A673 (cell line): ENCODE data around the gene SUCLG1. TPM values are rescaled to one million over a fixed set of nuclear protein-coding genes. Genes with fewer than 3 reads are reported as not detected.

Experiments used
- BruUV-seq: library from RNA; stranded (reverse); fragments of 400-500 nt; replicated peaks from 2 replicates; lab custom pipeline; 2021; lab: Mats Ljungman, UMichigan
- CTCF ChIA-PET: fragments of 300-600 bp; sonication (Branson Sonifier 250); formaldehyde crosslinking; loops from one replicate; lab custom pipeline; 2022; ENCODE audit warnings: antibody characterized with exemption; lab: Charles Lee
- POLR2A ChIA-PET: fragments of 300-600 bp; sonication (Branson Sonifier 250); formaldehyde crosslinking; loops from one replicate; lab custom pipeline; 2022; ENCODE audit warnings: antibody characterized with exemption; ENCODE audit not compliant: low non-redundant PET; lab: Charles Lee
- DNase-seq: peaks from one replicate; pipeline ENCODE4 v3.0.0-alpha.2; 2015; ENCODE audit warnings: low spot score
- H3K27ac ChIP-seq: fragments of 200-600 bp; sonication (generic); 2 replicates; pipeline ENCODE4 v1.5.1; 2016; ENCODE audit warnings: mixed run types, low read depth, mild to moderate bottlenecking, mixed read lengths, antibody characterized with exemption, low read length; ENCODE audit not compliant: poor library complexity, severe bottlenecking
- H3K27me3 ChIP-seq: fragments of 200-600 bp; sonication (generic); replicated peaks from 2 replicates; pipeline ENCODE4 v1.6.1; 2017; ENCODE audit warnings: mixed run types, low read depth, mild to moderate bottlenecking, mixed read lengths, antibody characterized with exemption, low read length; ENCODE audit not compliant: insufficient read depth, poor library complexity
- H3K36me3 ChIP-seq: fragments of 200-600 bp; sonication (generic); 2 replicates; pipeline ENCODE4 v1.6.1; 2016; ENCODE audit warnings: mixed run types, mild to moderate bottlenecking, mixed read lengths, antibody characterized with exemption, low read length; ENCODE audit not compliant: insufficient read depth, poor library complexity, severe bottlenecking
- H3K4me1 ChIP-seq: fragments of 200-600 bp; sonication (generic); 2 replicates; pipeline ENCODE4 v1.6.1; 2017; ENCODE audit warnings: mixed run types, mild to moderate bottlenecking, mixed read lengths, antibody characterized with exemption, low read length; ENCODE audit not compliant: insufficient read depth, poor library complexity, severe bottlenecking
- H3K4me3 ChIP-seq: fragments of 200-600 bp; sonication (generic); 2 replicates; pipeline ENCODE4 v1.5.1; 2016; ENCODE audit warnings: low read depth, mixed run types, mild to moderate bottlenecking, mixed read lengths, low read length; ENCODE audit not compliant: poor library complexity, severe bottlenecking
- H3K9me3 ChIP-seq: fragments of 200-600 bp; sonication (generic); 2 replicates; pipeline ENCODE4 v1.6.1; 2016; ENCODE audit warnings: mixed run types, low read depth, mild to moderate bottlenecking, mixed read lengths, antibody characterized with exemption, low read length; ENCODE audit not compliant: poor library complexity, severe bottlenecking
- CTCF ChIP-seq: fragments of 300-800, 200-600 bp; sonication (generic); conservative IDR thresholded peaks from 2 replicates; pipeline ENCODE4 v1.5.1; 2017; ENCODE audit warnings: low read depth, mild to moderate bottlenecking, antibody characterized with exemption, low read length, moderate library complexity, mixed read lengths
- EZH2 ChIP-seq: fragments of 200-600 bp; sonication (generic); IDR thresholded peaks from 2 replicates; pipeline ENCODE4 v1.6.1; 2017; ENCODE audit warnings: borderline replicate concordance, low read depth, mild to moderate bottlenecking, mixed read lengths, antibody characterized with exemption, low read length; ENCODE audit not compliant: poor library complexity, severe bottlenecking
- intact Hi-C: fragments of 100-400 bp; cut with micrococcal nuclease; formaldehyde crosslinking; loops from one replicate; pipeline ENCODE4 v1.10.0; 2022; ENCODE audit not compliant: unreplicated experiment
- total RNA-seq: library from RNA; stranded (reverse); gene quantifications from 2 replicates; pipeline ENCODE4 v1.2.3, GENCODE V29; 2021

The SUCLG1 gene
- total RNA-seq, 1 experiment from 2014 or later, result 88.1 TPM

- intact Hi-C loops, result no loop called here
- Histone ChIP-seq H3K4me1 (no peaks in the 10 kb centered on the region), H3K36me3 (no peaks in the 10 kb centered on the region), H3K27me3 (peaks cover 11% of the 10 kb centered on the region), H3K27ac (no peak overlapping the region), H3K4me3 (no peak overlapping the region), H3K9me3 (no peaks in the 10 kb centered on the region)
- CTCF ChIA-PET, result no interaction called here
- POLR2A ChIA-PET, result no interaction called here
- no TSS peak for BruUV-seq
- no peak for DNase-seq
- TF ChIP-seq CTCF (no peak), EZH2 (no peak)
Measured at GRCh38 chr2:84478867-84479266, 19.8 kb upstream of the SUCLG1 start.

- no peak overlapping the region for H3K4me3 ChIP-seq
- ChIA-PET POLR2A (no interaction called here), CTCF (no interaction called here)
- H3K4me1 ChIP-seq, result no peaks in the 10 kb centered on the region
- H3K36me3 ChIP-seq, result no peaks in the 10 kb centered on the region
- H3K9me3 ChIP-seq, result no peaks in the 10 kb centered on the region
- BruUV-seq, result no TSS peak
- no peak for DNase-seq
- H3K27ac ChIP-seq, result no peak overlapping the region
- no peak for TF ChIP-seq EZH2
- TF ChIP-seq CTCF, result no peak
- peaks cover 12% of the 10 kb centered on the region for H3K27me3 ChIP-seq
- intact Hi-C loops, result no loop called here
Measured at GRCh38 chr2:84477886-84478285, 18.8 kb upstream of the SUCLG1 start.

- Histone ChIP-seq H3K27me3 (peaks cover 14% of the 10 kb centered on the region), H3K27ac (no peak overlapping the region), H3K9me3 (no peaks in the 10 kb centered on the region), H3K4me1 (no peaks in the 10 kb centered on the region), H3K4me3 (no peak overlapping the region), H3K36me3 (no peaks in the 10 kb centered on the region)
- no peak for DNase-seq
- TF ChIP-seq CTCF (no peak), EZH2 (no peak)
- ChIA-PET POLR2A (no interaction called here), CTCF (no interaction called here)
- intact Hi-C loops, result no loop called here
- BruUV-seq, result no TSS peak
Measured at GRCh38 chr2:84474176-84474575, 15.1 kb upstream of the SUCLG1 start.
